GM19193 (cell line): ENCODE results near the gene RBFOX1.

ENCODE experiments used
- POLR2A ChIP-seq: IDR thresholded peaks from 4 replicates; pipeline ENCODE4 v1.6.1; 2011; ENCODE audit not compliant: insufficient read depth, insufficient read length; ENCODE audit errors: extremely low read depth

Gene RBFOX1

DNA sequence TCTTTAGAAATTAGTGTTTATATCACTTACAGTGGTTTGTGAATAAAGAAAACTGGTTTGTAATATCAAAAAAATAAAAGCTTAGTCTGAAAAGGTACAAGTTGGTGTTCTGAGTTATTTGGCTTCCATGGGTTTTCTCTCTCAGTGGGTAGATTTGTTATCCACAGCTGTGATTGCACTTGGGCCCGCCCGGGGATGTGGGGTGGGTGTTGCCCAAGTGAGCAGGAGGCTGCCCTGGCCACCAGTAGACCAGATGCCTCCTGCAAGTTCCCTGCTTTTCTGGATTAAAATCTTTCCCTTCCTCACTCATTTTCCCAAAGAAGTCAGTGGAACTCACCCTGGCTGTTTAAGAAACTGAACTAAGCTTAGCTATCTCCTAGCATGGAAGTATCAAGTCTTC, 380.6 kb downstream of the RBFOX1 start:
- TF ChIP-seq POLR2A: no peak

DNA sequence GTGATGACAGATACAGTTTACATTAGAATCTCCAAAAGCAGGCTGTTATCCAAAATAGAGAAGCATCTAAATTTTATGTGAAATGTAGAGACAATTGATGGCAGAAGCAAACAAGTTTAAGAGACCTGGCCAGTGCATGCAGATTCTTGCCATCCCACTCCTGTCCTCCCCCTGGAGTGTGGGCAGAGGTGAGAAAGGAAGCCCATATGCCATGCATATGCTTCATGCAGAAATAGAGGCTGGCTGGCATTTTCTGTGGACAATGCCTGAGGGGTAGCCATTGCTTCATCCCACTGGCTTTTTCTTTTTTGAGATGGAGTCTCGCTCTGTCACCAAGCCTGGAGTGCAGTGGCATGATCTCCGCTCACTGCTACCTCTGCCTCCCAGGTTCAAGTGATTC, 382.1 kb downstream of the RBFOX1 start:
- TF ChIP-seq POLR2A: no peak

- no peak for TF ChIP-seq POLR2A
Observed at GRCh38 chr16:7716660-7717550, 384.3 kb downstream of the RBFOX1 start.

- no peak for TF ChIP-seq POLR2A
Observed at GRCh38 chr16:7722761-7723160, 390.1 kb downstream of the RBFOX1 start.

GRCh38 chr16:7731141-7731540, 398.5 kb downstream of the RBFOX1 start:
- no peak for TF ChIP-seq POLR2A

DNA sequence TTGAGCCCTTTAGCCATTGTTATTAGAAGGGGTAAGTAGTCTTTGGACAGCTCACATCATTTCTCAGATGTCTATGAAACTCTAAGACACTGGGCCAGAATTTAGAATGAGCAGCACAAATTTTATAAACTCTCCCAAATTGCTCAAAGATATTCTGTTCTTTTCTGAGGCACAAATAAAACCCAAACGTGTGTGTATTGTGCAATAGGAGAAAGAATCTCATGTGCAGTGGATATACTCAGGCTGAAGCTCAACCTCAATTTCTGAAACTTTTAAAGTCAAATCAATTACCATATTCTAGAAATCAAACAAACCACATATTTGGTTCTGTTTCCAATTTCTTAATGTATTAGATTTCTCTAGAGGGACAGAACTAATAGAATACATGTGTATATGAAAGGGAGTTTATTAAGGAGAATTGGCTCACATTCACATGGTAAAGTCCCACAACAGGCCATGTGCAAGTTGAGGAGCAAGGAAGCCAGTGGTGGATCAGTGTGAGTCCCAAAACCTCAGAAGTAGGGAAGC, 403.6 kb downstream of the RBFOX1 start:
- TF ChIP-seq POLR2A: no peak

DNA sequence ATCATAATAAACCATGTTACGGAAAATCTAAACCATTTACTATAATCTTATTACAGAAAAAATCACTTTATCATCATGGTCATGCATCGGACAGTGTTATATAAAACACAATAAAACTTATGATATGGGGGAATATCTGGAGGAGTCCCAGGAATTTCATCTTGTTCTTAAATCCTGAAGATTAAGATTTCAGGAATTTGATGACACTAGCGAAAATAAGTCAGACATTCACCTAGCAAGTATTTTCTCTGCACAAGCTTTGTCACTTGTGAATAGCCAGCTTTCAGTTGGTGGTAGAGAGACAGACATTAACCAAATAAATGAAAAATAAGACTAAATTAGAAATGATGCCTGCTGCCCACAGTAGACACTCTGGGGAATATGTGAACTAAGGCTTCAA, 410.0 kb downstream of the RBFOX1 start:
- no peak for TF ChIP-seq POLR2A

DNA sequence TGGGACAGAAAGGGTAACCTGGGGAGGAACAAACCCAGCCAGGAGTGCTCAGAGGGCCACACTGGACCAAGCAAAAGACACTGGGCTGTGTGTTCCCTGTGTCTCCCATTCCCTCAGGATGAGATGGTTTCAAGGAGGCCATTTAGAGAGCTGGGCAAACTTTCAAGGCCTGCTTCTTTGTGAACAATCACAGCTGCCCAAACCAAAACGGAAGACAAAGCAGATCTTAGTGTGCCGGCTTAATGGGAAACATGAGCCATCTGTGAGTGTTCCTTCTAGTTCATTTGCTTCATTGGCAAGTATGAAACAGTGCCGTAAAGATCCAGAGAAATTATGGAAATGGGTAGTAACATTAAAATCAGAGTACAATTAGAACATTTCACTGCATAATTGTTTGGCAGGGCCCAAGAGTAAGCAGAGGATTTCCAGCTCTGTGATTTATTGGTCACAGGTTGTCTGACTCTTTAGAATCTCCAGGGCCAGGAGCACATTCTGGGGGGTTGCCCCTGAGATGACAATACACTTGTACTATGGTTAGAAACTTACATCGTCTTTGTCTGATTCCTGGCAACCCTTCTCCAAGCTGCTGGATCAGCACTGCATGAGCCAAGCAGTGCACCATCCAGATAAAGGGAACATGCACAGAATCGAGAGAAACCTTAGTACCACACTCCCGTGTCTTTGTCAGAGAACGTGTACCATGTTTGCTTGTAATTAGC, 412.1 kb downstream of the RBFOX1 start:
- TF ChIP-seq POLR2A: no peak

GRCh38 chr16:7745276-7745675, 412.6 kb downstream of the RBFOX1 start:
- no peak for TF ChIP-seq POLR2A

GRCh38 chr16:7746941-7747340, 414.3 kb downstream of the RBFOX1 start:
- TF ChIP-seq POLR2A: no peak

- TF ChIP-seq POLR2A: no peak
Observed at GRCh38 chr16:7748522-7748921, 415.9 kb downstream of the RBFOX1 start.

GRCh38 chr16:7755347-7755882, 422.8 kb downstream of the RBFOX1 start:
- TF ChIP-seq POLR2A: no peak
